Hepatic stellate cell (primary cell): ENCODE results near the gene AGTPBP1.

ENCODE experiments used
- DNase-seq: peaks from one replicate; pipeline ENCODE4 v3.0.0; 2011; ENCODE audit warnings: low spot score

AGTPBP1 gene

DNA sequence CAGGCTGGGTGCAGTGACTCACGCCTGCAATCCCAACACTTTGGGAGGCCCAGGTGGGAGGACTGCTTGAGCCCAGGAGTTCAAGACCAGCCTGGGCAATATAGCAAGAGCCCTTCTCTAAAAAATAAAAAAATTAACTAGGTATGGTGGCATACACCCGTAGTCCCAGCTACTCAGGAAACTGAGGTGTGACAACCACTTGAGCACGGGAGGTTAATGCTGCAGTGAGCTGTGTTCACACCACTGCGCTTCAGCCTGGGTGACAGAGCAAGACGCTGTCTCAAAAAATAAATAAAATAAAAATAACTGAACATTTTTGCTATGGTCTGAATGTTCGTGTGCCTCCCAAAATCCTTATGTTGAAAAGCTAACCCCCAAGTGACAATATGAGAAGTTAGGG lies 24.5 kb downstream of the AGTPBP1 start:
- DNase-seq, result no peak

GRCh38 chr9:85716031-85716877 lies 25.5 kb downstream of the AGTPBP1 start:
- no peak for DNase-seq

DNA sequence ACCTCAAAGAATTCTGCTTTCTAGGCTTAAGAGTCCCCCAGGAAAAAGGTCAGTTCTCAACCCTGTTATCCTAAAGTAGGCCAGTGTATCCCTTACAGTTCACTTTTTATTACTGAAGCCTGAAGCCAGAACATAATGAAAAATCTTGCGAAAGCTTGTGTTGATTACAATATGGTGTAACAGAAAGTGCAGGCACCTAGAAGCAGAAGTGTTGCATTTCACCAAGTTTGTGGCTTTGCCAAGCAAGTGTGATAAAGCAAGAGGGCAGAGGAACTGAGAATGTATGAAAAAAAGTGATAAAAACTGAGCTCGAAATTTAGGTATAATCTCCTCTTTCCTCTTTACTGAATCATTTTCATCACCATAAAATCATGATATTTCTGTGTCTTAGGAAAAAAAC lies 26.2 kb downstream of the AGTPBP1 start:
- DNase-seq, result no peak

GRCh38 chr9:85713897-85714296 lies 27.9 kb downstream of the AGTPBP1 start:
- no peak for DNase-seq

DNA sequence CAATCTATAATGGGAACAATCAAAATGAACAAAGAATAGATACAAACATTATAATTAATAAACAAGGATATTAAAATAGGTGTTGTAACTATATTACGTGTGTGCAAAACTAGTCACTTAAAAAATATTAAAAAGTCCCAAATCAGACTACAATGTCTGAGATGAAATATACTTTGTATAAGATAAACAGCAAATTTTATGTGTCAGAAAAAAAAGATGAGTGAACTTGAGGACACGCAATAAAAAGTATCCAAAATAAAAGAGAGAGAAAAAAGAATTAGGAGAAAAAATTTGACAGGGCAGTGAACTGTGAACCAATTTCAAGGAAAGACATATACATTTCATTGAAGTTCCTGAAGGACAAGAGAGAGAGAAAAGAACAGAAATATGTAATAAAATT lies 37.0 kb downstream of the AGTPBP1 start:
- DNase-seq, result no peak

- DNase-seq, result no peak
Observed at GRCh38 chr9:85703398-85703797, 38.4 kb downstream of the AGTPBP1 start.

- DNase-seq, result no peak
Observed at GRCh38 chr9:85702726-85703289, 38.9 kb downstream of the AGTPBP1 start.

DNA sequence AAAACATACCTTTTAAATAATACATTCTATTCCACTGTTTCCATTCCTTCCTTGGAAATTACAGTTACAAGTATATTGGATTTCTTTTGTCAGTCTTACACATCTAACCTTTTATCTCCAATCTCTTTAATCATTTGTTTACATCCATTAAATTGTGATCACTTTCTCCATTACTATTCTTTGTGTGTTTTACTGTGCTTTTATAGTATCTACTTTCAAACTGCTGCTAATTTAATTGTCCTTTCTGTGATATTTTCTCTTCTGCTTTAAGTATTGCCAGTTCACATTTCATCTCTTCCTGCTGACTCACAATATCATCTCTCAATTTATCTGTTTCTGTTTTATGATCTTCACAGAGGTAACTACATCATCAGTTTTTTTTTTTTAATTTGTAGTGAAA lies 39.6 kb downstream of the AGTPBP1 start:
- no peak for DNase-seq

DNA sequence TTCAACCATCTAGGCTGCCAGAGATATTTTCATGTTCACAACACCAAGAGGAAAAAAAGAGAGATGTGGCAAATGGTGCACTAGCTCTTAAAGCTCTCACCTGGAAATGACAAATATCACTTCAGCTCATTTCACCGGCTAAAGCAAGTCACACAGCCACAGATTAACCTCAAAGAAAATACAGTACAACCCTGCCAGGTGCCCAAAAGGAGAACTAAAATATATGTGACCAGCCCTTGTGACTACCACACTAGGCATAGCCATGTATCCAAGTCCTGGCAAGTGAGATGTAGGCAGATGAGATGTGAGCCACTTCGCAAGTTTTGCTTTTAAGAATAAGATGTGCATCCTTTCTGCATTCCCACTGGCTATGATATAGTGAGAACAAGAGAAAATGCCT lies 41.4 kb downstream of the AGTPBP1 start:
- DNase-seq, result no peak

DNA sequence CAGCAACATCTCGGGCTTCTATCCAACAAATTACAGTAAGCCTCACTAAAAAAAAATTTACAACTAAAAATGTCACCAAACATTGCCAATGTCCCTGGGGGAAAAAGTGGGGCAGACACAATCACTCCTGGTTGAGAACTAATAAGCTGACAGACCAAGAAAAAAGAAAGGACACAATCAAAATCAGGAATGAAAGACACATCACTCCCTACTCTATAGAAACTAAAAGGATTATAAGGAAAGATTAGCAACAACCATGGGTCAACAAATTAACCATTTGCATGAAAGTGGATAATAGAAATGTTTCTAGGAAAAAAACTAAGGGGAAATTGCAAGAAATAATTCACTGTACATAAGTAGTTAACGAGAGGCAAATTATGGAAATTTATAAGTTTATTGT lies 53.4 kb downstream of the AGTPBP1 start:
- no peak for DNase-seq

DNA sequence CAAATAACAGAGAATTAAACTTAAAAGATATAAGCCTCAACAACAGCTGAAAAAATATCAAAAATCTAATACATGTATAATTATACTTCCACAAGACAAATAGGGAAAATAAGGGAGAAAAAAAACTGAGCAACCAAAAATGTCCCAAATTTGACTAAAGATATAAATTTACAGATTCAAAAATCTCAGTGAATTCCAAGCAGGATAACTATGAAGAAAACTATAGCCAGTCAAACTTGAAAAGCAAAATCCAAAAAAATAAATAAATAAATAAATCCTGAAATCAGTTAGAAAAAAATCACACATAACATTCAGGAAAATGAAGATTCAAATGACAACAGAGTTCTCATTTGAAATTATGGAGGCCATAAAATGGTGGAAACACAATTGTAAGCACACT lies 56.7 kb downstream of the AGTPBP1 start:
- no peak for DNase-seq

- DNase-seq, result no peak
Observed at GRCh38 chr9:85676790-85677189, 65.0 kb downstream of the AGTPBP1 start.

DNA sequence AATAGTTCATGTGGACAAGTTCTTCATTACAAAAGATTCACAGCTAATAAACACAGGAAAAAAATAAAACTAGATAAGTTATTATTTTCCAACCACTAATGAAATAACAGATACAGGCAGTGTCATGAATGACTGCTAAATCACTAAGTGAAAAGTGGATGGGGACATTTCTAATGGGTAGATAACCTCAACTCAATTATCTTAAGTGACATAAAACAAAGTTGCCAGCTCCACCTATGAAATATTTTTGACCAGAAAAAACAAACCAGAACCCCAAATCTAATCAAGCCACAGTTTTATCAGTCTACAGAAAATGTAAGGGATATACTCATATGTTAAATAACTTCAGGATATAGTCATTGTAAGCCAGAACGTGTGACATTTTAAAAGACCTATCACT lies 74.4 kb downstream of the AGTPBP1 start:
- DNase-seq, result no peak

DNA sequence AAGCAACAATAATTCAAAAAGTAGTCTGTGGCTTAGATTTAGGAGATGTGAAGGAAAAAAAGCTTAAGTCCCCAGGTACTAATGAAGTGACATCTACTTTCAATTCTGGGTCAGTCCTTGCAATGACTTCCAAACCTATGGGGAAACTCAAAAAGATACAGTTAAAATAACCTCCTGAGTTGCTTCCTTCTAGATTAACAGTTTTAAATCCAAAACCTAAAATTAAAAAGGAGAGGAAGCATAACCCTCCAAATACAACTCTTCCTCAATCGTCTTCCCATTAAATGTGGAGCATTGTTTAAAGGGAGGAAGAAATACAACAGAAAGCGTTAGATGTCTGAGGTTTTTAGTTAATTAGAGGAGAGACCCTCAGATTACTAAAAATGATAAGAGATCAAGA lies 75.7 kb downstream of the AGTPBP1 start:
- no peak for DNase-seq

DNA sequence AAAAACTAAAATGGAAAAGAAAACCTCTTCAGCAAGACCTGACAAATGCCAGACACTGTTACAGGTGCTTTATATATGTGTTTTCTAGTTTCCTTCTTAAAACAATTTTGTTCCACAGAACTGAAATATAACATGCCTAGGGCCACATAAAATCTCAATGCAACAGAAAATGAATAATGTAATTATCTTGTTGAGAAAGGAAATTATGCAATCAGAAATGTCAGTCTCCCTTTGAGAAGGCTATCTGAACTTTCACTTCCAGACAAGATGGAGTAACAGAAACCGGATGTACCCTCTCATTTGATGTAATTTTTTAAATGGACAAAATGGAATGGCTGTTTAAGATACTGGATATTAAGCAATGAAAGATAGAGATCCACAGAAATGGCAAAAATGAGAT lies 79.2 kb downstream of the AGTPBP1 start:
- no peak for DNase-seq

DNA sequence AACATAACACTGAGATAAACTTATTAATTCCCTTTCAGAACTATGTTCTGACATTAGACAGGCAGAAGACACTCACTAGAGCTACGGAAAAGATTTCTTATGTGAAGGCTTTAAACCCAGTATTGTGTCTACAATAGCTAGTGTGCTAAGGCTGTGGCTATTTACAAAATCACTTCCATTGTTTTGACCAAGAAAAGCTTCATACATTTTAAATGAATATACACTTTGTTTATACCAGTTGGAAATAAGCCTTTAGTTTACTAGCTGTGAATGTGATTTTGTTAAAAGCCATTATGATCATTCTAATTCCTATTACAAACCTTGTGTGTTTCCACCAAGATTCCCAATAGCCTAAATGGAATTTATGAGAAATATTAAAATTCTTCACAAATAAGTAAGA lies 83.0 kb downstream of the AGTPBP1 start:
- no peak for DNase-seq

GRCh38 chr9:85653153-85653552 lies 88.6 kb downstream of the AGTPBP1 start:
- no peak for DNase-seq

DNA sequence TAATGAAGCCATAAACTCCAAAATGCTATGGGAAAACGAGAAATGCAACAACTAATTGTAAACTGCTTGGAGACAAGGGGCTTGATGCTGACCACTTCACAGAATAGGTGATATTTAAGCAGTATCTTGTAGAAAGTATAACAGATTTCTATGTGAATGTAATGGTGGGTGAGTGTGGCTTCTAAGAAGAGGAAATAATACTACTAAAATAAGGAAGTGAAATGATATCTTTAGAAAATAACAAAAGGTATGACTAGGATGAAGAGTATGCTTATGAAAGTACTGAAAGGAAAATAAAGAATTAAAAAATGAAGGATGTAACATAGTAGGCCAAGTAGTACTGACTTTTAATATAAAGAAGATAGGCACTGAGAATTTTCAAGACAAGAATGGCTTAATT lies 94.2 kb downstream of the AGTPBP1 start:
- DNase-seq, result no peak

DNA sequence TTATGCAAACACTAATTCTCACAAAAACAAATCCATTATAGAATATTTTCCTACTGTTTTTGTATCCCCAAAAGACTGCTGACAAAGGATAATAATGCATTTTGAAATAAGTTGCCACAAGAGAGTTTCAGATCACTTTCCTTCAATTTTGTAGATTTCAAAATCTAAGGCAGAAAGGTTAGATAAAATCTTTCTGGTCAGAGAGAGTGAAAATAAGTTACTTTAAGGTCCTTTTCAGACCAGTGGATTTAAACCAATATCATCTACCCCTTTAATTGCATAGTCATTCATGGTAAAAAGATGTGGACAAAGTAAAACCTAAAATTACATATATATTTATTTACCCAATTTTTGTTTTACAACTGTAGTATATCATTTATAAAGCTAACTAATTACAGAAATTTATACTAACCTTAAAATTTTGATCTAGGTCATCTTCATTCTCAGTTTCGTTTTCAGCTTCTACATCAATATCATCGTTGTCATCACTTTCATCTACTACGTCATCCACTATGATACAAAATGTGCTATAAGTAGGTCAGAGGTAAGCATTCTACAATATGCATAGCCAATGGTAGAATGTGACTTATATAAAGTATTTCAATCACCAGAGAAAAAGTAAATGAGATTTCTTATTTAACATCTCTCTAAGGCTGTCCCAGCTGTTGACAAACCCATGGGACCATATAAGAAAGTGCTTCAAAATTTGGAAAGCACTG lies 95.7 kb downstream of the AGTPBP1 start:
- no peak for DNase-seq

GRCh38 chr9:85640425-85640824 lies 101.3 kb downstream of the AGTPBP1 start:
- no peak for DNase-seq

GRCh38 chr9:85639675-85640186 lies 102.0 kb downstream of the AGTPBP1 start:
- no peak for DNase-seq

GRCh38 chr9:85631809-85632208 lies 109.9 kb downstream of the AGTPBP1 start:
- DNase-seq, result no peak

GRCh38 chr9:85630676-85631075 lies 111.1 kb downstream of the AGTPBP1 start:
- DNase-seq, result no peak
